ENCODE results near the gene THAP10. TPM values are rescaled to one million over a fixed set of nuclear protein-coding genes. Genes with fewer than 3 reads are reported as not detected.

THAP10 gene
- total RNA-seq, 1 experiment from 2014 or later: 5.9 TPM

DNA sequence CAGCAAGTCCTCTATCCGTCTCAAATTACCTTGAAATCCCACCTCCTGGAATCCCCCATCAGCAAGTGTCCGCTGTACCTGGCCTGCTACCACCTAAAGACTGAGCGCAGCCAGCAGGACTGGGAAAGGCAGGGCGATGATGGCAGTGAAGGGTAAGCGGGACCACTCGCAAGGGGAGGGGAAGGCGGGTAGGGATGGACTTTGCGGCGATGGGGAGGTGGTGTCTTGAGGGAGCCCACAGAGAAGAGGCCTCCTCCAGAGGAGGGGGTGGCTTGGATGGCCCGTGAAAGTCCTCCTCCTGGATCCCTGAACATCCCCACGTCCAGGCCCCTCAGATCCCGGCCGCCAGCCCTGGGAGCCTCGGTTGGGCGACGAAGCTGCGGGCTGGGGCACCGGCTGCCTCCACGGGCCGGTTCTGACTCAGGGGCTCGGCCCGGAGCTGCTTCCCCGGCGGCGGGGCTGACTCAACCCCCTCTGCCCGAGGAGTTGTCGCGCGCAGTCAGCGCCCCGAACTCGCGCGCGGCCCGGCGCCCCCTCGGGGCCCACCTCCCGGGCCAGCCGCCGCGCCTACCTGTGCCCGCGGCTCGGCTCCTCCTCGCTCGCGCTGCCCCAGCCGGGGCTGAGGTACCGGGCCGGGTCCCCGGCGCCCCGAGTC, 38.8 kb downstream of the THAP10 start:
- Histone ChIP-seq H3K27ac (ENCODE audit: low read length) (peak overlapping the region; percentile 80), H3K27me3 (ENCODE audit: low read length) (no peaks in the 10 kb centered on the region), H3K4me2 (ENCODE audit: low read length) (peak overlapping the region; percentile 89), H3K4me1 (ENCODE audit: insufficient read depth, low read length) (peaks cover 47% of the 10 kb centered on the region), H4K20me1 (ENCODE audit: low read length) (peaks cover 5% of the 10 kb centered on the region; the same call in 1 of the 2 replicates), H3K36me3 (ENCODE audit: low read depth, low read length) (peaks cover 14% of the 10 kb centered on the region), H3K79me2 (ENCODE audit: low read length) (peaks cover 44% of the 10 kb centered on the region), H3K9me2 (replicated peaks; ENCODE audit: low read length) (no peaks in the 10 kb centered on the region), H3K9ac (ENCODE audit: low read length) (peak overlapping the region; percentile 81), H3K4me3 (ENCODE audit: low read length) (peak overlapping the region; percentile 86), H2AFZ (ENCODE audit: low read length) (peak overlapping the region; percentile 67; the same call in 1 of the 2 replicates), H3K9me3 (ENCODE audit: low read length) (no peaks in the 10 kb centered on the region), H3F3A (ENCODE audit: low read length, unreplicated experiment) (no peaks in the 10 kb centered on the region)
- ATAC-seq (peak; percentile 23), DNase-seq (peak; percentile 32)
- intact Hi-C loops (cut with micrococcal nuclease): no loop called here
- ChIA-PET CTCF (interaction anchor here (1.0 kb wide), 1 partner anchor 21 kb away, joined by 7 read pairs; no protein-coding TSS in a partner anchor), POLR2A (ENCODE audit: unreplicated experiment) (interaction anchor here (0.6 kb wide), 1 partner anchor 26 kb away, joined by 3 read pairs; no protein-coding TSS in a partner anchor)
- no TSS peak for BruUV-seq (replicated peaks)
- TF ChIP-seq EZH2 (IDR thresholded peaks at IDR 0.05; ENCODE audit: low read length, unreplicated experiment) (no peak), EZH2phosphoT487 (IDR thresholded peaks at IDR 0.05; ENCODE audit: borderline replicate concordance, low read length) (no peak)
- TF ChIP-seq, protein P1, sequence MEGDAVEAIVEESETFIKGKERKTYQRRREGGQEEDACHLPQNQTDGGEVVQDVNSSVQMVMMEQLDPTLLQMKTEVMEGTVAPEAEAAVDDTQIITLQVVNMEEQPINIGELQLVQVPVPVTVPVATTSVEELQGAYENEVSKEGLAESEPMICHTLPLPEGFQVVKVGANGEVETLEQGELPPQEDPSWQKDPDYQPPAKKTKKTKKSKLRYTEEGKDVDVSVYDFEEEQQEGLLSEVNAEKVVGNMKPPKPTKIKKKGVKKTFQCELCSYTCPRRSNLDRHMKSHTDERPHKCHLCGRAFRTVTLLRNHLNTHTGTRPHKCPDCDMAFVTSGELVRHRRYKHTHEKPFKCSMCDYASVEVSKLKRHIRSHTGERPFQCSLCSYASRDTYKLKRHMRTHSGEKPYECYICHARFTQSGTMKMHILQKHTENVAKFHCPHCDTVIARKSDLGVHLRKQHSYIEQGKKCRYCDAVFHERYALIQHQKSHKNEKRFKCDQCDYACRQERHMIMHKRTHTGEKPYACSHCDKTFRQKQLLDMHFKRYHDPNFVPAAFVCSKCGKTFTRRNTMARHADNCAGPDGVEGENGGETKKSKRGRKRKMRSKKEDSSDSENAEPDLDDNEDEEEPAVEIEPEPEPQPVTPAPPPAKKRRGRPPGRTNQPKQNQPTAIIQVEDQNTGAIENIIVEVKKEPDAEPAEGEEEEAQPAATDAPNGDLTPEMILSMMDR (conservative IDR thresholded peaks at IDR 0.05; ENCODE audit: low read depth, low read length): no peak

DNA sequence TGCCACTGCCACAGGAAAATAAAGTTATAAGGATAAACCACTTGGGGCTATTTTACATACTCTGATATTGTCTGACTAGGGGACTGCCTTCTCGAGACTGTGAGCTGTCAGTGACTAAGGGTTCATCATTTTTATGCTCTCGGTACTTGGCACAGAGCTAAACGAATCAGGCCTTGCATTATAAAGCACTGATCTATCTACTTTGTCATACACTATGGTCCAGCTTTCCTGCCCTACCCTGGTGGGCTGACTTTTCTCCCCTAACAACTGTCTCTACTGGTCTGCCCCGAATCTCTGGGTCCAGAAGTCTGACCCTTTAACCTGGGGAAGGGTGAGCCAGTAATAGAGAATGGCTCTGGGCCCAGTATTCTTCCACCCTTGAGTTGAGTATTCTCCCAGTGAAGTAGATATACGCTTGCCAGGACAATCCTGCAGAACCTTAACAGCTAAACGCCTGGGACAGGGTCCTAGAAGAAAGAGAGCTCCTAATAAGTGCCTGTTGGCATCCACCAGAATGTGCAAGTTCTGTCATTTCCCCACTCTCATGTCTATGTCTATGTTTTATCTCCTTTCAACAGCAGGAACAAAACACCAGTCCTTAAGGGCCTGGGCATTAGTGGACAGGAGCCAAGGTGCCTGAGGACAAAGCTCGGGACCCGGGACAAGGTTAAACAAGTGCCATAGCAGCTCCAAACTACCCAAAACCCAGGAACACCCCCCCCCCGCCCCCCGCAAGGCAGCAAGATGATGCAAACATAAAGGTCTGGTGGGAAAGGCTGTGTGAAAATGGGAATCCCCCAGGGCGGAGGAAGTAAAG, 39.5 kb downstream of the THAP10 start:
- Histone ChIP-seq H3K27me3 (ENCODE audit: low read length) (no peaks in the 10 kb centered on the region), H4K20me1 (ENCODE audit: low read length) (peaks cover 5% of the 10 kb centered on the region; the same call in 1 of the 2 replicates), H3K36me3 (ENCODE audit: low read depth, low read length) (peaks cover 14% of the 10 kb centered on the region), H3K9ac (ENCODE audit: low read length) (peak overlapping the region; percentile 81), H3K9me2 (replicated peaks; ENCODE audit: low read length) (no peaks in the 10 kb centered on the region), H3F3A (ENCODE audit: low read length, unreplicated experiment) (no peaks in the 10 kb centered on the region), H3K79me2 (ENCODE audit: low read length) (peaks cover 44% of the 10 kb centered on the region), H2AFZ (ENCODE audit: low read length) (no peak overlapping the region), H3K4me1 (ENCODE audit: insufficient read depth, low read length) (peaks cover 46% of the 10 kb centered on the region), H3K4me3 (ENCODE audit: low read length) (peak overlapping the region; percentile 86), H3K9me3 (ENCODE audit: low read length) (no peaks in the 10 kb centered on the region), H3K27ac (ENCODE audit: low read length) (peak overlapping the region; percentile 80), H3K4me2 (ENCODE audit: low read length) (peak overlapping the region; percentile 89)
- ChIA-PET CTCF (interaction anchor here (0.8 to 1.0 kb wide), 2 partner anchors 22 to 58 kb away, joined by 3 to 7 read pairs; no protein-coding TSS in a partner anchor), POLR2A (ENCODE audit: unreplicated experiment) (interaction anchor here (0.6 to 0.9 kb wide), 4 partner anchors 19 to 76 kb away, joined by 3 to 4 read pairs (median 3); no protein-coding TSS in a partner anchor)
- ATAC-seq (peak; percentile 34), DNase-seq (peak; percentile 88)
- TSS peak; percentile 41 for BruUV-seq (replicated peaks)
- intact Hi-C loops (cut with micrococcal nuclease): no loop called here
- TF ChIP-seq, protein P1 (conservative IDR thresholded peaks at IDR 0.05; ENCODE audit: low read depth, low read length): no peak
- no peak for TF ChIP-seq EZH2 (IDR thresholded peaks at IDR 0.05; ENCODE audit: low read length, unreplicated experiment)
- no peak for TF ChIP-seq EZH2phosphoT487 (IDR thresholded peaks at IDR 0.05; ENCODE audit: borderline replicate concordance, low read length)
